ENCODE measurements around the gene ANKRD16. TPM values are rescaled to one million over a fixed set of nuclear protein-coding genes. Genes with fewer than 3 reads are reported as not detected.

Gene ANKRD16
- total RNA-seq, 4 donors from 2014 or later = 6.6 to 10.8 (median 9.7) TPM

DNA sequence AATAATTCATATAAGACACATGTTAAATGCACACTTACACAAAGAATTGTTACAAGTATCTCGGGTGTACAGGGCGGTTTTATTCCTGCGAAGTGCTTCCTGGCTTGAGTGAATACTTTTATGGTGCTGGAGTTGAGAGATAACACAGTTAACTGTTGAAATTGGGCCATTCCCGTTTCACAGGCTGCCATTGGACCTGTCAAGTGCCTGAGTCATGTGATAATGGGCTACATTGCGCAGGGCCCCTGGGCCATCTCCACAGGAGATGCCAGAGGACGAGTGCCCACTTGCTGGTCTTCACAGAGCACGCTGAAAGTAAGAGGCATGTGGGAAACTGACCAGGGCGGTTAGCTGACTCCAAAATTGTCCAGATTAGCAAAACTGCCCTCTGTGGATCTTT lies 5.2 kb upstream of the ANKRD16 start:
- peaks cover 26% of the 10 kb centered on the region for H3K36me3 ChIP-seq
- no peak overlapping the region for H3K27ac ChIP-seq
- peak in 1 of 2 donors; percentile 37 for DNase-seq (ENCODE audit: low spot score in 2 of 2)

GRCh38 chr10:5894403-5894802 lies 4.7 kb upstream of the ANKRD16 start:
- Histone ChIP-seq H3K36me3 (peaks cover 26% of the 10 kb centered on the region), H3K9me3 (no peaks in the 10 kb centered on the region), H3K4me3 (no peak overlapping the region), H3K27me3 (no peaks in the 10 kb centered on the region), H3K27ac (no peak overlapping the region), H3K4me1 (peaks cover 27% of the 10 kb centered on the region)
- 74% methylated on average over 4 of the region's 4 CpGs for WGBS
- TF ChIP-seq CTCF (IDR thresholded peaks at IDR 0.05) (no peak), POLR2A (IDR thresholded peaks at IDR 0.05) (no peak), EP300 (IDR thresholded peaks at IDR 0.05) (no peak), POLR2AphosphoS5 (IDR thresholded peaks at IDR 0.05) (no peak)
- no peak for DNase-seq (ENCODE audit: low spot score in 2 of 2)

More for the DNA sequence above, 5.2 kb upstream of the ANKRD16 start:
- Histone ChIP-seq H3K4me1 (peaks cover 27% of the 10 kb centered on the region), H3K4me3 (no peak overlapping the region), H3K9me3 (no peaks in the 10 kb centered on the region), H3K27me3 (no peaks in the 10 kb centered on the region)
- WGBS = 85% methylated on average over 8 of the region's 8 CpGs
- TF ChIP-seq POLR2A (IDR thresholded peaks at IDR 0.05) (no peak), CTCF (IDR thresholded peaks at IDR 0.05) (no peak), EP300 (IDR thresholded peaks at IDR 0.05) (no peak), POLR2AphosphoS5 (IDR thresholded peaks at IDR 0.05) (no peak)

GRCh38 chr10:5893321-5893720 lies 3.6 kb upstream of the ANKRD16 start:
- H3K9me3 ChIP-seq = no peaks in the 10 kb centered on the region
- TF ChIP-seq CTCF (IDR thresholded peaks at IDR 0.05) = no peak
- TF ChIP-seq POLR2A (IDR thresholded peaks at IDR 0.05) = no peak
- DNase-seq (ENCODE audit: low spot score in 2 of 2) = no peak
- peaks cover 26% of the 10 kb centered on the region for H3K36me3 ChIP-seq
- H3K27ac ChIP-seq = no peak overlapping the region
- H3K4me3 ChIP-seq = no peak overlapping the region
- H3K27me3 ChIP-seq = no peaks in the 10 kb centered on the region
- 64% methylated on average over 2 of the region's 2 CpGs for WGBS
- H3K4me1 ChIP-seq = peaks cover 33% of the 10 kb centered on the region

DNA sequence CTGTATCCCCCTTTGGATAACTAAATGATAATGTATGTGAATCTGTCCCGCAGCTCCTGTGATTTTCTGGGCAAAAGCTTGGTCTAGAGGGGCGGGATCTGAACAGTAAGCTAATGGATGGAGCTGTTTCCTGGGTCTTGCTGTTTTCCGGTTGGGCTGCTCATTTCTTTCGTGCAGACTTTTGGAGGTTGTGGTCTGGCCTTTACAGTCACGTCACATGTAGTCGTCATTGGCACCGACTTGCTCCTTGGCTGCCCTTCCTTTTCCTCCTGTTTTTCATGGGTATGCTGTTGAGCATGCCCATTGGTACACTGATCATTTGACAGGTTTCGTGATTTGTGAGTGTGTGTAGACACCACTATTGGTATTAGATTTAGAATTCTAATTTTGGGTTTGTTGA lies 2.3 kb upstream of the ANKRD16 start:
- WGBS = 61% methylated on average over 8 of the region's 8 CpGs
- no peaks in the 10 kb centered on the region for H3K27me3 ChIP-seq
- peaks cover 42% of the 10 kb centered on the region for H3K4me1 ChIP-seq
- TF ChIP-seq POLR2AphosphoS5 (IDR thresholded peaks at IDR 0.05) (no peak), EP300 (IDR thresholded peaks at IDR 0.05) (no peak), CTCF (IDR thresholded peaks at IDR 0.05) (no peak), POLR2A (IDR thresholded peaks at IDR 0.05) (no peak)
- H3K27ac ChIP-seq = no peak overlapping the region
- no peak overlapping the region for H3K4me3 ChIP-seq
- peaks cover 26% of the 10 kb centered on the region for H3K36me3 ChIP-seq
- DNase-seq (ENCODE audit: low spot score in 2 of 2) = peak in 1 of 2 donors; percentile 38
- no peaks in the 10 kb centered on the region for H3K9me3 ChIP-seq

GRCh38 chr10:5891009-5891408 lies 1.3 kb upstream of the ANKRD16 start:
- peak overlapping the region; percentile 90 for H3K4me3 ChIP-seq

More at GRCh38 chr10:5891009-5891408, 1.3 kb upstream of the ANKRD16 start:
- Histone ChIP-seq H3K36me3 (peaks cover 26% of the 10 kb centered on the region), H3K4me1 (peaks cover 44% of the 10 kb centered on the region), H3K27ac (peak overlapping the region; percentile 95), H3K9me3 (no peaks in the 10 kb centered on the region), H3K27me3 (no peaks in the 10 kb centered on the region)
- WGBS = 40% methylated on average over 7 of the region's 7 CpGs
- peak in 1 of 2 donors; percentile 26 for DNase-seq (ENCODE audit: low spot score in 2 of 2)
- no peak for TF ChIP-seq EP300 (IDR thresholded peaks at IDR 0.05)
- no peak for TF ChIP-seq POLR2AphosphoS5 (IDR thresholded peaks at IDR 0.05)
- no peak for TF ChIP-seq POLR2A (IDR thresholded peaks at IDR 0.05)
- no peak for TF ChIP-seq CTCF (IDR thresholded peaks at IDR 0.05)
